ENCODE results near the gene SCO2.
A peak's percentile ranks its signal among the peaks of the same experiment; 100 is the strongest.

- TF ChIP-seq EP300 (conservative IDR thresholded peaks at IDR 0.05; ENCODE audit: poor library complexity, severe bottlenecking) (no peak), SMC3 (conservative IDR thresholded peaks at IDR 0.05; ENCODE audit: poor library complexity) (no peak), EZH2 (IDR thresholded peaks at IDR 0.05; ENCODE audit: borderline replicate concordance, insufficient read depth, low read length, poor library complexity, severe bottlenecking) (no peak), TAF1 (IDR thresholded peaks at IDR 0.05; ENCODE audit: low read depth) (no peak), CTCF (IDR thresholded peaks at IDR 0.05; ENCODE audit: poor library complexity, severe bottlenecking) (no peak), POLR2AphosphoS5 (IDR thresholded peaks at IDR 0.05) (peak; percentile 7)
Observed at GRCh38 chr22:50473855-50474671, 51.3 kb downstream of the SCO2 start.

Data from neural cell (in vitro differentiated cells).